ENCODE data around the gene TAF11.

DNA sequence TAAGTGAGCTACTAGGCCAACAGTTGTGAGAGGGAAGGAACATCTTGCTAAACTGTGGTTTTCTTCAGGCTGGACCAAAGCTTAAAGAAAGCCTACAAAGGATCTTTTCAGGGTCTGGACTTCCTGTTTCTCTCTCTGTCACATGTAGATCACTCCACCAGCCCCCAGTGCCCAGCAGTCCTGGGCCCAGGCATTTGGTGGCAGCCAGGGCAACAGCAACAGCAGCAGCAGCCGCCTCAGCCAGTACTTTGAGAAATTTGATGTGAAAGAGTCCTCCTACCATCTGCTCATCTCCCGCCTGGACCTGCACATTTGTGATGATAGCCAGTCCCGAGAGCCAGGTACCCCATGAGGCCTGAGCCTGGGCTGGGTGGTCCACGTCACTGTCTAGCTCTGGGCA lies 51.8 kb downstream of the TAF11 start:
- TF ChIP-seq POLR2A (IDR thresholded peaks at IDR 0.05; ENCODE audit: control extremely low read depth in 1 of 2, low read depth in 2 of 2, low read length in 2 of 2) (no peak), POLR2AphosphoS5 (IDR thresholded peaks at IDR 0.05; ENCODE audit: low read depth, low read length) (no peak), RFX5 (IDR thresholded peaks at IDR 0.05; ENCODE audit: borderline replicate concordance, low read depth, low read length) (no peak)
- TF ChIP-seq, protein P1, sequence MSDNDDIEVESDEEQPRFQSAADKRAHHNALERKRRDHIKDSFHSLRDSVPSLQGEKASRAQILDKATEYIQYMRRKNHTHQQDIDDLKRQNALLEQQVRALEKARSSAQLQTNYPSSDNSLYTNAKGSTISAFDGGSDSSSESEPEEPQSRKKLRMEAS (IDR thresholded peaks at IDR 0.05), result no peak
